HG03159 (cell line): Measurements from ENCODE around the gene BRSK1.

ENCODE experiments used
- ATAC-seq: cut with Tn5 transposase; IDR thresholded peaks from one replicate; pipeline ENCODE4 v1.9.1; 2021; ENCODE audit warnings: mild to moderate bottlenecking, moderate library complexity; ENCODE audit not compliant: unreplicated experiment

BRSK1 gene

DNA sequence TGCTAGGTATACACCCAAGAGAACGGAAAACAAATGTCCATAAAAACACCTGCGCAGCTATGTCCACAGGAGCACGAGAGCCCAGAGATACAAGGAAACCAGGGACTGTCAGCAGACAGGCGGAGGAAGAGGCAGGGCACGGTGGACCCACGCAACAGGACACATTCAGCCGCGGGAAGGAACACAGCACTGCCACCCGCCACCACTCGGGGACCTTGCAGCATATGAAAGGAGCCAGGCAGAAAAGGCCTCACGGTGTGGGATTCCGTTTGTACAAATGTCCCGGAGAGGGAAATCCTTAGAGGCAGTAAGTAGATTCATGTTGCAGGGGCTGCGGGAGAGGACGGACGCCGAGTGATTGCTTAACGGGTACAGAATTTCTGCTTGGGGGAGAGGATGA lies 11.7 kb upstream of the BRSK1 start:
- ATAC-seq: no peak

DNA sequence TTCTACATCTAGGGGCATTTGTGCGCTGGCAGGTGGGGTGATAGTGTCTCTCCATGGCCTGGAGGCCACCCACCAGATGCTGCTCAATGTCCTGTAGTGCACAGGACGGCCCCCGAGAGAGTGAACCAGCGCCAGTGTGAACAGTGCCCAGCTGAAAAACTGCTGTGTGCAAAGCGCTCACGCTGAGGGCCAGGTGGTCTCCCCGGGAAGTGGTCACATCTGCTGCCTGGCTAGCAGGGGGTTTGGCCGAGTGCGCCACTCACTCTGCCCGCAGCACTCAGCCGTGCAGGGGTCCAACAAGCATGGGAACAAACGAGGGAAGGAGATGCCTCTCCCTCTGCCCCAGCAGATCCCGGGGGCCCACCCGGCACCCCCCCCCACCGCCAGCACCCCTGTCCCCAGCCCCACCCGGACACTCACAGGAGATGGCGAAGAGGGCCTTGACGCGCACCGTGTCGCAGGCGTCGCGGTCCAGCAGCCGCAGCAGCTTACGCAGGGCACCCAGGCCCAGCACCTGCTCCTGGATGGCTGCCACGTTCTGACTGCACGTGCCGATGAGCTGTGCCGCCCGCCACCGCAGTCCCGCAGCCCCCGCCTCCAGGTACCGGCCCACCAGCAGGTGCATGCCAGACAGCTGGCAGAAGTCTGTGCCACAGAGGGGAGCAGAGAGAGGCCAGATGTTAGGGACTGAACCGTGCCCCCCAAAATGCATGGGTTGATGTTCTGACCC lies 9.7 kb upstream of the BRSK1 start:
- ATAC-seq: no peak

DNA sequence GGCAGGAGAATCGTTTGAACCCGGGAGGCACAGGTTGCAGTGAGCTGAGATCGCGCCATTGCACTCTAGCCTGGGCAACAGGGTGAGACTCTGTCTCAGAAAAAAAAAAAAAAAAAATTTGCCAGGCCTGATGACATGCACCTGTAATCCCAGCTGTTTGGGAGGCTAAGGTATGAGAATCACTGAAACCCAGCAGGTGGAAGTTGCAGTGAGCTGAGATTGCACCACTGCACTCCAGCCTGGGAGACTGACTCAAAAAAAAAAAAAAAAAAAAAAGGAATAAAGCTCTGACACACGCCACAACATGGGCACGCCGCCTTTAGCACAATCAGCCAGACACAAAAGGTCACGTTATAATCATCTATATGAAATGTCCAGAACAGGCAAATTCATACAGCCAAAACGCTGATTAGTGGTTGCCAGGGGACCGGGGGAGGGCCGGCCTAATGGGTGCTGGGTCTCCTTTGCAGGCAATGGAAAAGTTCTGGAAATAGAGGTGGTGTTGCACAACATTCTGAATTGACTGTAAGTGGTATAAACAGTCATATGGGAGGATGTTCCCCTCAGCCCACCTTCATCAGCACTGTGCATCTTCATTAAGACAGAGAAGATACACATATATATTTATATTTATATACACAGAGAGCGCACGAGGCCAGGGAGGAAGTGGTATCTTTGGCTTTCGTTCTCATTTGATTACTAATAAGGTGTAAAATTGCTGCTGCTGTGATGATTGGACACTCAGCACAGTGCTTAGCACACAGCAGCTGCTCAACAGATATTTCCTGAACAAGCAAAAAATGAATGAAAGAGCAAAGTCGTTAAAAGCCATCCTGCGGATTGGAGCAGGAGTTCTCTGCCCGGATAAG lies 7.7 kb upstream of the BRSK1 start:
- peak; percentile 63 for ATAC-seq

DNA sequence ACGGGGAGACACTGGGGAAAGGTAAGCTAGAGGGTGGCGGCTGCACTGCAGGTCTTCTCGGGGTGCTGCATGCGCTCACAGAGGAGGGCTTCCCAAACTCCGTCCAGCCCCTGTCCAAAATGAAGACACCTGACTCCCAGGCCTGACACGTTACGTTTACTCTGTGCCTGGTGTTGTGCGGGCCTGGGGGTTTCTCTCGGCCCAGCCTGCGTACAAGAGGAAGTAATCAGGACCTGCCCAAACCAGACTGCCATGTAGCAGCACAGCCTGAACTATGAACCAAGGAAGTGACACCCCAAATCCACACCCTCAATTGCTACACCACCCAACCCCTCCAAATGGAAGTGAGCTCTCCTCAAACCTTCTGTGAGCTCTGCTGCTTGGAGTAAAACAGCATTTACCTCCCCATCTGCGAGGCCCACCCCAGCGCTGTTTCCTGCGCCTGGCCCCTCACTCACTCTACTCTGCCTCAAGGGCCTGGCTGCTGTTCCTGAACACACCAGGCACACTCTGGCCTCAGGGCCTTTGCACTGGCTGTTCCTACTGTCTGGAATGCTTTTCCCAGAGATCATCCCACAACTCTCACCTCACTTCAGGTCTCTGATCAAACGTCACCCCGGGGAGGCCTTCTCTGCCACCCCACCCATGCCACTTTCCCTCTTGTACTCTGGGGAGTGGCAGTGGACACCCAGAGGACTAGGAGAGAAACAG lies 6.9 kb upstream of the BRSK1 start:
- ATAC-seq: no peak

DNA sequence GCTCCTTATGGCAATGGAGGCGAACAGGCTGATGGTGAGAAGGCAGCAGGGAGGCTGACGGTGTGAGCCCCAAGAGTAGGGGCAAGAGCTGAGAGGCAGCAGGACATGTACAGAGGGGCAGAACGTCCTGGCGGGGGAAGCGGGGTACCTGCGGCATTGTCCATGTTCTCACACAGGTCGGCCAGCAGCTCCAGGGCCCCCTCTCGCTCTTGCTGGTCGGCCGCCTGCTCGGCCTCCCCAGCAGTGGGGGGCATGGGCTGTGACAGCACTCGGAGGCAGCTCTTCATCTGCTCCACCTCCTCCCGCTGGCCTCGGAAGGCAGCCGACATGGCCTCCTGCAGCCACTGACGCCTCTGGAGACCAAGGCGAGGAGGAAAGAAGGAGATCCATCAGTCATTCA lies 6.3 kb upstream of the BRSK1 start:
- no peak for ATAC-seq

DNA sequence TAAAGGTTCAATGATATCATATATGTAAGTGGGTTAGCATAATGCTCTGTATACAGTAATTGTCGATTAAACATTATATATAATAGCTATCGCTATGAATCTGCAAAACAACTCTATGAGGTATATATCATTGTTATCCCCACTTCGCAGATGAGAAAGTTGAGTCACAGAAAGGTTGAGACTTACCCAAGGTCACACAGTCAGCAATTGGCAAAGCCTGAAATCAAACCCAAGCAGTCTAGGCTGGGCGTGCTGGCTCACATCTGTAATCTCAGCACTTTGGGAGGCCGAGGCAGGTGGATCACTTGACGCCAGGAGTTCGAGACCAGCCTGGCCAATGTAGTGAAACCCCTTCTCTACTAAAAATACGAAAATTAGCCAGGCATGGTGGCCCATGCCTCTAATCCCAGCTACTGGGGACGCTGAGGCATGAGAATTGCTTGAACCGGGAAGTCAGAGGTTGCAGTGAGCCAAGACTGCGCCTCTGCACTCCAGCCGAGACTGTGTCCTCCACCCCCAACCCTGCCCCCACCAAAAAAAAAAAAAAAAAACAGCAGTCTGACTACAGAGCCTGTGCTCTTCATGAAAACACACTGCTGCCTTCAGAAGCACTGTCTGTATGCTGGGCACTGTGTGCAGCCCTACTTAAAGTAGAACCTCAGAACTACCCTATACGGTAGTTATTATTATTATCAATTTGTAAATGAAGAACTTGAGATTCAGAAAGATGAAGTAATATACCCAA lies 5.2 kb upstream of the BRSK1 start:
- ATAC-seq: no peak

DNA sequence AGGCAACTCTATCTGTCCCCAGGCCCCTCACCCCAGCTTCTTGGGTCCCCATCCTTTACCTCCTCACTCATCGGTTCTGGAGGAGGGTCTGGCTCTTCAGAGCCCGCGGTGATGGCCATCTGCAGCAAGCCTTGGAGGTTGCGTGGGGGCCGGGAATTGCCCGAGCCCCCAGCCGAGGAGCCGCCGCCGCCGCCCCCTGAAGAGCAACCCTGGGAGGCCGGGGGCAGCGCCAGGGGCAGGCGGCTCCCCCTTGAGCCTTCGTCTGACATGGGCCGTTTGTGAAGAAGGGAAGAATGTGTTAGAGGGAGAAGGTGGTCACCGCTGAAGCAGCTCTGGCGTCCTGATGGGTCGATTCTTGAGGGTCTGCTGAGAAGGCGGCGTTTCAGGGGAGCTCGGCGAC lies 4.5 kb upstream of the BRSK1 start:
- no peak for ATAC-seq

DNA sequence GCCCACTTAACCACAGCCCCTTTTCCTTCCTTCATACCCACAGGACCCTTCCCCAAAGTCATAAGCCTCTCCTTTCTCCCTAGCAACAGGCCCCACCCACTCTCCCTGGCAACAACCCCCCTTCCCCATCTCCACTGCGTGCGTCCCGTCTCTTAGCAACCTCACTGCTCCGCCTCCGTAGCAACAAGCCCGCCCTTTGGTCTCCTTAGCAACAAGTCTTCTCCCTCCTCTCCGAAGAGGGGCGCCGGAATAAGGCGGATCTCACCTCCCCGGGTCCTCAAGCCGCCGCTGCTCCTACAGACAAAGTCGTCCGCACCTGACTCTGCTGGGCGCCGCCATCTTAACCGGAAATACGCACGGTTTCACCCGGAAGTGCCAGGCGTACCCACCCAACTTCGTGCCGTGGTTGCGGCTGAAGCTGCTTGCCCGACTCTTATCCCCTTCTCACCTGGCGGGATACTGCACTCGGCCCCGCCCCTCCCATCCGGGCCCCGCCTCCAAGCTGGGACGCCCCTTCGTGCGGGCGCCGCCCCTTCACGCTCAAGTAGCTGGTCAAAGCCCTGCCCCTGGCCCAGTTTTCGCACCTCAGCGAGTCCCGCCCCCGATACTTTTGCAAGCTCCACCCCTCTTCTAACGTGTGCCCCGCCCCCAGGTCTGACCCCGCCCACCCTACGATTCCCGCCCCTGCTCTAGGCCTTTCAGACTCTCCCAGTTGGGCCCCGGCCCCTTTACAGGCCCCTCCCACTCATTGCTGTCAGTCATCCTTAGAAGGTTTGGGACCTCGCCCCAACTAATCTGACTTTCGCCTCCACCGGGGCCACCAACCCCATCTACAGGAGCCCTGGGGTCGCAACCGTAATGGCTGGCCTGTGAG lies 3.8 kb upstream of the BRSK1 start, which contains the start of gene HSPBP1:
Gene HSPBP1 (minus strand): TSS at position 341 of the 874 bp plus-strand sequence. CDS start 502 bp downstream, outside the sequence.
- ATAC-seq: peak; percentile 72

DNA sequence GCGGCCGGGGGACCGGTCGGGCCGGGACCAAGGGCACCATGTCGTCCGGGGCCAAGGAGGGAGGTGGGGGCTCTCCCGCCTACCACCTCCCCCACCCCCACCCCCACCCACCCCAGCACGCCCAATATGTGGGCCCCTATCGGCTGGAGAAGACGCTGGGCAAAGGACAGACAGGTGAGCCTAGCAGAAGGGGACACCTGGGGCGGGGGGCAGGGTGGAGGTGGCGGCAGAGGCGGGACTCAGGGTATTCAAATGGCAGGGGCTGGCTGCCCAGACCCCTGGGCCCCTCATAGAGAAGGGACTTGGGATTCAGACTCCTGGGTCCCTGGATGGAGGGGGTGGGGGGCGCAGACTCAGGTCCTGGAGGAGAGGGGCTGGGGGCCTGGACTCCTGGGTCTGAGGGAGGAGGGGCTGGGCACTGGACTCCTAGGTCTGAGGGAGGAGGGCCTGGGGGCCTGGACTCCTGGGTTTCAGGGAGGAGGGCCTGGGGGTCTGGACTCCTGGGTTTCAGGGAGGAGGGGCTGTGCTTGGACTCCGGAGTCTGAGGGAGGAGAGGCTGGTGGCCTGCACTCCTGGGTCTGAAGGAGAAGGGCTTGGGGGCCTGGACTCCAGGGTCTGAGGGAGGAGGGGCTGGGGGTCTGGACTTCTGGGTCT lies 735 bp downstream of the BRSK1 start:
- ATAC-seq: no peak

DNA sequence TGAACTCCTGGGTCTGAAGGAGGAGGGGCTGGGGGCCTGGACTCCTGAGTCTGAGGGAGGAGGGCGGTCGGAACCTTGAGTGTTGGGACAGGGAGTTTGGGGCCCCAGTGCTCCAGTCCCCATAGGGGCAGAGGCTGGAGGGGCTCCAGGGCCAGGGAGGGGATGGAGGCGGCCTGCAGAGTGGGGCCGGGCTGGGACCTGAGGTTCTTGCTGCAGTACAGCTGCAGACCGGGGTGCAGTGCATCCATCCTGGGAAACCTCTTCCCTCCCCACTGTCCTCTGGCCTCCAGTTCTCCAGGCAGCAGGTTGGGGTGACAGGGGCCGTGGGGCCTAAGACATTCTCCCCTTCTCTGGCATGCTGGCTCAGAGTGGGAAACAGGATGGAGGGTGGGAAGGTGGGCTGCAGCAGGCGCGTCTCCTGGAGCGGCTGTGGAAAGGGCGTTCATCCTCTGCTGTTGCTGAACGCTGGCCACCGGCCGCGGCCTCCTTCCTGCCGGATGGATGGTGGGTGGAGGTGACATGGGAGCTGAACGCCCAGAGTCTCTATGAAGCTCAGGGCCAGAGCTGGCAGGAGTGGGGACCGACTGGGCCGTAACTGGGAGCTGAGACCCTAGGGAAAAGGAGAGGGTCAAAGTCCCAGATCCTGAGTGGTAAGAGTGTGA lies 1.6 kb downstream of the BRSK1 start:
- no peak for ATAC-seq

DNA sequence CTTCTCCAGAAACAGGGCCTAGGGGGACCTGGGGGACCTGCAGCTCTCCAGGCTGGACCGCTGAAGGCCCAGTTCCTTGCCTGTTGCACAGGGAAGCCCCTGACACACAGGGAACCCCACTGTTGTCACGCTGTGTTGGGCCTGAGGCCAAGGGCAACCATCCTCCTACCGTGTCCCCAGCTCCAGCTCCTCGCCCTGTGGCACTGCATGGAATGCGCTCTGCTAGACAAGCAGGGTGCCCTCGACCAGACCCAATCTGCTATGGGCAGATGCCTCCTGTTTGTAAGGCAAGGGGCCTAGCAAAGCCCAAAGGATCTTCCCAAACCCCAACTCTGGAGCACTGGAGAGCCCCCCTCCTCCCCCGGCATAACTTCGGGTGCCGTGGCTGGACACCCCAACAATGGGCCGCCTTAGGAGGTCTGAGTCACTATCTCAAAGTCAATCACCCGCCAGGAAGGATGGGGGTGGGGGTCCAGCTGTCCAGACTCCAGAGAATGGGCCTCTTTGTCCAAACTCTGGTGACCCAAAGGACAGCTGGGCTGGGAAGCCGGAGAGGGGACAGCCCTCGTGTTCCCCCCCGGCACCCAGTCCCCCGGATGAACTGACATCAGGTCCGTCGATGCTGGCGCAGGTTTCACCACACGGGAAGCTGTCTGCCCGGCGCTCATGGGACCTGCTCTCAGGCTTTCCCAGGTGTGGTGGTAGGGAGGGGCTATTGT lies 3.7 kb downstream of the BRSK1 start:
- ATAC-seq: no peak

DNA sequence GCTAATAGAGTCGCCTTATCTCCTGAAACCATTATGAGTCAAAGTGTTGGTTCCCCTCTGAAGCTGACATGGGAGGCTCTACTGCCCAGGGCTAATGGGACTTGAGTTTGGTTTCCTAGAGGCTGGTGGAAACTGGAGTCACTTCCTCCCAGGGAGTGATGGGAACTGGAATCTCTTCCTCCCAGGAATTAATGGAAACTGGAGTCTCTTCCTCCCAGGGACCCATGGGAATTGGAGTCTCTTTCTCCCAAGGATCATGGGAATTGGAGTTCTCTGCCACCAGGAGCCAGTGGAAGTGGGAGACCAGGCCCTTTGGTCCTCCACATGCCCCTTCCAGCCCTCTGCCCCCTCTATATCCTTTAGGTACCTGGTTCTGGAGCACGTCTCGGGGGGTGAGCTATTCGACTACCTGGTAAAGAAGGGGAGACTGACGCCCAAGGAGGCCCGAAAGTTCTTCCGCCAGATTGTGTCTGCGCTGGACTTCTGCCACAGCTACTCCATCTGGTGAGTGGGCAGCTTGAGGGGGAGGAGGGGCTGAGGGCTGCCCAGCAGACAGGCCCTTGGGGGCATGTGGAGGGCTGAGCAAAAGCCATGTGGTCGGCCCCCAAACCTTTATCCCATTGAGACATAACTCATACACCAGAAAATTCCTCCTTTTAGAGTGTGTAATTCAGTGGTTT lies 5.5 kb downstream of the BRSK1 start:
- ATAC-seq: no peak

DNA sequence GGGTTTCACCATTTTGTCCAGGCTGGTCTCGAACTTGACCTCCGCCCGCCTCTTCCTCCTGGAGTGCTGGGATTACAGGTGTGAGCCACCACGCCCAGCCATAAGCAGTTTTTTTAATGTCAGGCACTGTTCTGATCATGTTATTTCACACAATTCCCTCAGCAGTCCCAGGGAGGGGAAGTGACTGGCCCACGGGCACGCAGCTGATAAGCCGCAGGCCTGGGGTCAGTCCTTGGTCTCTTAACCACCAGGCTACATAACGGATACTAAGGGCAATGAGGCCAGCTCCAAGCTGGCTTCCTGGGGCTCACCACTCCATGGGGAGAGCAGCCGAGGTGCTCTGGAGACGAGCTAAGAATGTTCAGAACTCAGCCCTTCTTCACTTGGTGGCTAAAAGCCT lies 13.5 kb downstream of the BRSK1 start:
- no peak for ATAC-seq

DNA sequence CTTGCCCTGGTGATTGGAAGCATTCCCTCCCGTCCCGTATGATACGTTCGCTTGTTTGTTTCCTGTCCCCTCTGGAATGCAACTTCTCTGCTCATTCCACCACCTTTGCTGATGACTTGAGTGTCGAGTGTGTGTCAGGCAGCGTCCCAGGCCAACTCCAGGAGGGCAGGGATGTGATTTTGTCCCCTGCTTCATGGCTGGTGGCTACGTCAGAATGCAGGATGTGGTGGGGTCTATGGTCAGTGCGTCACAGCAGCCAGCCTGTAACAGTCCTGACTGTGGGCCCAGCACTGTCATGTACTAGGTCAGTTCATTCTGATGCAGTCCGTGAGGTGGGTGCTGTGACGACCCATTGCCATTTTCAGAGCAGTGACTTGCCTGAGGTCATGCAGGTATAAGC lies 16.2 kb downstream of the BRSK1 start:
- ATAC-seq: no peak

DNA sequence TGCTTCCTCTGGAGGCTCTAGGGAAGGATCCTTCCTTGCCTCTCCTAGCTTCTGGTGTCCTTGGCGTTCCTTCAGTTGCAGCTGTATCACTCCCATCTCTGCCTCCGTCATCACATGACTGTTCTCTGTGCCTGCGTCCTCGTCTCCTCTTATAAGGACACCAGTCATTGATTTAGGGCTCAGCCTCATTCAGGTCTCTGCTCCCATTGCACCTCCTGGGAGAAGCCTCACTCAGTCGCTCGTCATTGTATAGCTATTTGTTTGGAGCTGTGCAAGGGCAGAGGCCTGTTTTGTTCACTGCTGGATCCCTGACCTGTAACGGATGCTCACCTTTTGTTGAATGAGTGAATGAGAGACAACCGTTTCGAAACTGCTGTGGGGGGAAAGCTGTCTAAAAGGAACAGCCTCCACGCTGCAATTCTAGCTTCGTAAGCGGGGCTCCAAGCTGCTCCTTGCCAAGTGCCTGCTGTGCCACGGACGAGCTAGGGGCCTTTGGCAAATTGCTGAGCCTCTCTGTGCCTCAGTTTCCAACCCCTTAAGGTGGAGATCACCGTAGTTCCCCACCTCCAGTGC lies 17.2 kb downstream of the BRSK1 start:
- no peak for ATAC-seq

DNA sequence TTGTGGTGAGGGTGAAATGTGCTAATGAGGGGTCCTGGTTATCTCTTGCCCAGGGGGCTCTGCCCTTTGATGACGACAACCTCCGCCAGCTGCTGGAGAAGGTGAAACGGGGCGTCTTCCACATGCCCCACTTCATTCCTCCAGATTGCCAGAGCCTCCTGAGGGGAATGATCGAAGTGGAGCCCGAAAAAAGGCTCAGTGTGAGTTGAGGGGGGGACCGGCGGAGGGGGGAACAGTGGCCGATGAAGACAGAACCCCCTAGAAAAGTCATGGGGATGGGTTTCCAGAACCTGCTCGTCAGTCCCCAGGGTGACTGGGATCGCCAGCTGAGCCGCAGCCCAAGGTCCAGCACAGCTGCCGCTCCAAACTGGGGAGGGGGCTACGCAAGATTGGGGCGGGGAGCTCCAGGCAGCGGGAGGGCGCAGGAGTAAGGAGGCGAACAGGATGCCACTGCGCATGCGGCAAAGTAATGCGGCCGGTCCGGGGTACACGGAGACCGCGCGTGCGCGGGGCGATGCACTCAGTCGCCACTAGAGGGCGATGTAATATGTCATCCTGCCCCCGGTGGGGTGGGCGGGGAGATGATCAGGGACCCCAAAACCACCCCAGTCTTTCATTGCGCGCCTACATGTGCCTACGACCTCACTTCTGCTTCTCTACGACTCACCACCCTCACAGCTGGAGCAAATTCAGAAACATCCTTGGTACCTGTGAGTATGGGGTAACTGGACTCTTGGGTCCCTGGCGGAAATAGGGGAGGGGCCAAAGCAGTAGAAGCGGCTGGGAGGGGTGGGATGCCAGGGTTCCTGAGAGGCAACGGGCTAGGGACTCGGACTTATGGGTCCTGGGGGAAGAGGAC lies 17.9 kb downstream of the BRSK1 start:
- ATAC-seq: peak; percentile 65
